SIG-M5 treated with dmso at 0.1 percent for 504 hours (cell line): ENCODE results near the gene FKBP8.

ENCODE experiments used
- DNase-seq: peaks from one replicate; lab custom pipeline; 2025; ENCODE audit not compliant: unreplicated experiment; lab: John Stamatoyannopoulos, UW

FKBP8 gene

DNA sequence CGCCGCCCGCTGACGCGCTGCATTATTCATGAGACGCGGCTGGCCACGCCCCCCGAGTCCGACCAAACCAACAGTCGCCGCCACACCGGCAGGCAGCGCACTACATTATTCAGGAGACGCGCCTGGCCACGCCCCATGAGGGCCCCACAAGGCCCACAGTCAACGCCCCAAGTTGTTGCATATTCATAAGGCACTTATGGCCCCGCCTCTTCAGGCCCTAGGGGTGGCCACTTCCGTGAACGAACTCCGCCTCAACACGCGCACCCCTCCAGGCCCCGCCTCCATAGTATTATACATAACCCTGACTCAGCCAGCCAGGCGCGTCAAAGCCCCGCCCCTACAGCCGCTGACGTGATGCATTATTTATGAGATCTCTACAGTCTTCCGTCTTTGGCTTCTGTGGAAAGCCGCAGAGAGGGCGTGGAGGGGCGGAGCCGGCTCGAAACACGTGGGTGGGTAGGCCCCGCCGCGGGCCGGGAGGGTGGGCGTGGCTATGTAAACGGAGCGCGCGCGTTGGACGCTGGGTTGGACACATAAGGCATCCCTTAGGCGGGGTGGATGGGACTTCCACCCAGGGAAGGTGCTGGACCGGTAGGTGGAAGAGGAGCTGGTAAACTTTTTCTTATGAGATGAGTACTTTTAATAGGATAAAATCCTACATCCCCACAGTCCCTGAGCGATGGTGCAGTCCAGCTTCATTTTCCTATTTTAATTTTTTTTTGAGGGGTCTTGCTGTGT, 21.1 kb downstream of the FKBP8 start:
- DNase-seq, result peak; percentile 99

DNA sequence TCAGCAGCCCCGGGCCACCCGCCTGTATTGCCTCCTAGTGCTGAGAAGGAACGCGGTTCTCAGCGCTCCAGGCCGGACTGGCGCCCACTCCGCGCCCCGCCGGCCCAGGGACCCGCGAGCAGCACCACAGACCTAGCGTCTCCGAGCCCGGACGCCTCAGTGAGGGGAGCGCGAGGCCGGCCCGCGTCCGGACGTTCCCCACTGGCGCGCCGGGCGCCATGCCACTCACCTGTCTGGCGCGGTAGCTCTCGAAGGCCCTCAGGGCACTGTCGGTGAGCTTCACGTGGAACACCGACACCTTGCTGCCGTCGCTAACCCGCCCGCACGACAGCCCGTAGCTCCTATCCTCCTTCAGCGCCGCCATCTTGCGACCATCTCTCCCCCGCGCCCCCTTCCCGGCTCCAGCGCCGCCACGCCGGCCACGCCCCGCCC, 21.7 kb downstream of the FKBP8 start, which contains the start of gene ELL:
TSS of gene ELL (minus strand) at position 379 of the 432 bp plus-strand sequence. CDS start at position 364, 15 bp downstream.
- no peak for DNase-seq

GRCh38 chr19:18520848-18521691, 22.3 kb downstream of the FKBP8 start:
- no peak for DNase-seq

- DNase-seq, result peak; percentile 54
These were observed 23.2 kb downstream of the FKBP8 start for GRCh38 chr19:18519962-18520847.

DNA sequence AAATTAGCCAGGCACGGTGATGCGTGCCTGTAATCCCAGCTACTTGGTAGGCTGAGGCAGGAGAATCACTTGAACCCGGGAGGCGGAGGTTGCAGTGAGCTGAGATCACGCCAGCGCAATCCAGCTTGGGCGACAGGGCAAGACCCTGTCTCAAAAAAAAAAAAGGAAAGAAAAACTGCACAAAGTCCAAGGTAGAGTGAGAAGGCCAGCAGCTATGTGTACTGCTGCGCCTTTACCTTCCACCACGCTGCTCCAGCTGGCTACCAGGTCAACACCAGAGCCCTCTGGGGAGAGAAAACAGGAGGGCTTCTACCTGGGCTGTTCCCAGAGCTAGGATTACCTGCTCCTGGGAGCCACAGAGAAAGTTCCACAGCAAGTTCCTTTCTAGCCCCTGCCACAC, 24.7 kb downstream of the FKBP8 start:
- DNase-seq, result no peak

DNA sequence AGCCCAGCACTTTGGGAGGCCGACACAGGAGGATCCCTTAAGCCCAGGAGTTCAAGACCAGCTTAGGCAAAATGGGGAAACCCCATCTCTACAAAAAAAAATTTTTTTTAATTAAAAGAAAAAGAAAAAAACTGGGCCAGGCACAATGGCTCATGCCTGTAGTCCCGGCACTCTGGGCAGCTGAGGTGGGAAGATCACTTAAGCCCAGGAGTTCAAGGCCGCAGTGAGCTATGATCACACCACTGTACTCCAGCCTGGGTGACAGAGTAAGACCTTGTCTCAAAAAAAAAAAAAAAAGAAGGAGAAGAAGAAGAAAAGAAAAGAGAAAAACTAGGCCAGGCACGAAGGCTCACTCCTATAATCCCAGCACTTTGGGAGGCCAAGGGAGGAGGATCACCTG, 25.8 kb downstream of the FKBP8 start:
- DNase-seq, result no peak

DNA sequence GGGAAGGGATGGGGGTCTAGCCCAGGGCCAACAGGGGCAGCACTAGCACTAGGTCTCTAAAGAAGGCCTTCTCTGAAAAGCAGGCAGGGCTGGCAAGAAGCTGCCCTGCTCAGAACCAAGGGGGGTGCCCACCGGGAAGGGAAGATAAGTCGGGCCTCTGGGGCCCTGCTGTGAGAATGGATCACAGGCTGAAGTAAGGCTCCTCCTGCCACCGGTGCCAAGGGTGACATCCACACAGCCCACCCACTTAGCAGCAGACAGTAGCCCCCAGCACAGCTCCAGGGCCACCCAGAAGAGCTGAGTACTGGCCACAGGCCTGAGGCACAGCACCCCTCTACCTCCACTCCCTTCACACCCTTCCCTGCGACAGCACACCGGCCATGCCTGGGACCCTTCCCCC, 27.4 kb downstream of the FKBP8 start:
- no peak for DNase-seq

GRCh38 chr19:18514800-18515682, 28.3 kb downstream of the FKBP8 start:
- DNase-seq, result peak; percentile 64

GRCh38 chr19:18513868-18514267, 29.5 kb downstream of the FKBP8 start:
- no peak for DNase-seq

GRCh38 chr19:18510216-18510615, 33.2 kb downstream of the FKBP8 start:
- no peak for DNase-seq

- no peak for DNase-seq
These were observed 34.8 kb downstream of the FKBP8 start for GRCh38 chr19:18508585-18508984.

DNA sequence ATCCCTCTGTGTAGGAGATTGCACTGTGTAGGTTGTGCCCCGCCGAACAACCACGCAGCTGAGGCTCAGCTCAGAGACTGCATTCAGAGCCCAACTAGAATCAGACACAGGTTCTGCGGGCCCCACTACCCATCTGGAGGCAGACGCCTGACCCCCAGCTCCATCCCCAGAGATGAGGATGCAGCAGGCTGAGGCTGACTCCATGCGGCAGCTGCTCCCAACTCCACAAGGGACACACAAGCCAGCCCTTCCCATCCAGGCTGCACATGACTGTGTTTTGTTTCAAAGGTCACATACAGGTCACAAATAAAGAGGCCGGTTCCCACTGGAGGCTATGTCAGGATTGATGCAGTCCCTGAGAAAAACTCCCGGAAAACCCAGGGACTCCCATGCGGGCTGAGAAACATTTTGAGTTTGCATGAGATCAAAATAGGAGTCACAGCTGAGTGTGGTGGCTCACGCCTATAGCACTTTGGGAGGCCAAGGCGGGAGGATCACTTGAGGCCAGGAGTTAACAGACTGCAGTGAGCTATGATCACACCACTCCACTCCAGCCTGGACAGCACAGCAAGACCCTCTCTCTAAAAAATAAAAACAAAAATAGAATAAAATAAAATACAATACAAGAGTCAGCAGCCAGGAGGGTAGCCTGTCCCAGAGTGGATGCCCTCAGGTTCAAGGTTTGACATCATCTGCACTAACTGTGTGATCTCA, 35.5 kb downstream of the FKBP8 start:
- DNase-seq, result no peak

- no peak for DNase-seq
These were observed 36.2 kb downstream of the FKBP8 start for GRCh38 chr19:18507021-18507726.

GRCh38 chr19:18506101-18506930, 37.1 kb downstream of the FKBP8 start:
- no peak for DNase-seq

GRCh38 chr19:18504886-18505610, 38.3 kb downstream of the FKBP8 start:
- DNase-seq, result no peak

DNA sequence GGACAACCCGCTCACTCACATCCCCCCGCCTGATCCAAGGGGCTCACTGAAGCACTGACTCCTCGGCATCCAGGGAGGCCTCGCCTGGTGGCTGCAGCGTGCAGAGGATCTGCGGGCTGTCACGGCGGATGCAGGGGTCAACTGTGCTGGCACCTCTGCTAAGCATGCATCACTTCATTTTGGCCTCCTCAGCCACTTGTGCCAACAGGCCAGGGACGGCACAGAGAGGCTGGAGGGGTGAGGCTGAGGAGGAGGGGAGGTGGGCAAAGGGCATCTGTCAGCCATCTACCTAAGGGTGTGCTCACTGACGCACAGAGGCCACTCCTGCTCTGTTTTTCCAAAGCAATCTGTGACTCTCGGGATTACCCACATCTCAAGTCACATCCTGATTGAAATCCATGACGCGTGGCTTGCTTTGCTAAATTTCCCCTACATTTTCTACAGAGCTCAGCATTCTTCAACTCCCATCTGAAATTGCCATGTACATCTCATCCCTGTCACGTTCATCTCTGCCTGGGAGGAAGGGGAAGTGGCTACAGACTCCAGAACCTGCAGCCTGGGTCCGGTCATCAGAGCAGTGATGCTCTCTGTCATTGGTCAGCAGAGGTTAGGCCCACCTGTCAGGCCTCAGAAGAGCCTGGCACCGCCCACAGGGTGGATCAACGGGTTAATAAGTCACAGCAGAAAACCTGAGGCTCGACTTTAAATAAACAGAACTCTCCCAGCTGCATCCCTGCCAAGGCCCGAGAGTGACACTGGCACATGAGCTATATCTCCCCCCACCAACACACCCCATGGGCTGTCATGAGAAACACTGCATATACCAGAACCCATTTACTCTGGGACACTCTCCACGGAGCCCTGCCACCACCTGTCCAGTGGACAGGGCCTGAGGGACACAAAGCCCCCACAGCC, 39.1 kb downstream of the FKBP8 start:
- DNase-seq, result no peak
